Fibroblast of skin of right quadriceps (primary cell): ENCODE measurements around the gene ZNF839.

Experiments used
- DNase-seq: peaks from one replicate; pipeline ENCODE4 v3.0.0-alpha.2; 2013

ZNF839 gene

GRCh38 chr14:102390064-102390855 is 70.7 kb downstream of the ZNF839 start:
- peak; percentile 16 for DNase-seq
